Esophagus squamous epithelium (tissue), 4 donors: ENCODE measurements around the gene RILPL1.
"Not testable (repeated sequence)": the region's sequence is repeated elsewhere in the genome, so short reads cannot be mapped to it uniquely, and the experiment has no call there.

Experiments
- CTCF ChIP-seq, 6 experiments: fragments of 450-650 bp in 4 of 6; fragments of 200-600 bp in 2 of 6; sonication (generic) in 2 of 6; IDR thresholded peaks; one replicate each; pipeline ENCODE4 v1.5.1; 2016 to 2019; ENCODE audit warnings: antibody characterized with exemption in 6 of 6, mild to moderate bottlenecking in 4 of 6, moderate library complexity in 4 of 6
- POLR2A ChIP-seq, 4 donors: fragments of 450-650 bp; IDR thresholded peaks; one replicate each; pipeline ENCODE4 v1.6.1; 2017; ENCODE audit warnings: antibody characterized with exemption in 4 of 4, mild to moderate bottlenecking in 4 of 4, moderate library complexity in 3 of 4

GRCh38 chr12:123452276-123452550 lies 81.3 kb downstream of the RILPL1 start:
- TF ChIP-seq CTCF, POLR2A (IDR thresholded peaks at IDR 0.05): not testable (repeated sequence)
